ENCODE measurements around the gene INSYN2A.

The INSYN2A gene

DNA sequence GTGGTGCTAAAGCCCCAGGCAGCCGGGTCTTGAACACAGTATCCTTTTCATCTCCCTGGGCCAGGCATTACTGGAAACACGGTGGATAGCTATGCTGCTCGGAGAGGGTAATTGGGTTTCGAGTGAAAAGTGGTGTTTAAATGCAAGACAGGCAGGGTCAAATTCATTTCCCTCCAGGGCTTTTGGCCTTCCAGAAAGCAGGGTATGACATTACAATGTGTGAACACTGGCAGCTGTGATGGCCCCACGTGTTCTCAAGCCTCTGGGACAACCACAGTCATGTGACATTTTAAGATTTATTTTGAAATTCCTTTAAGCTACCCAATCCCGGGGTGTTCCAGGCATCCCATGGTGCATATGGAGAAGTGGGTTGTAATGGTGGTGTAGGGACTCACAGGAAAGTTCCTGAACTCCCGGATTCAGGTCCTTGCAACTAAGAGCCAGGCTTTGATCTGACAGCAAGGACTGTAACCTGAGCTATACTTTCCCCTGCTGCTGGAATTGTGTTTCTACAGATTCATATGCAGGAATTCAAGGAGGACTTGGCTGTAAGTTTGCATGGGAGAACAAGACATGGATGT, 46.8 kb downstream of the INSYN2A start:
- no peak overlapping the region for H3K4me3 ChIP-seq (ENCODE audit: low read length)
- TF ChIP-seq, protein P1, sequence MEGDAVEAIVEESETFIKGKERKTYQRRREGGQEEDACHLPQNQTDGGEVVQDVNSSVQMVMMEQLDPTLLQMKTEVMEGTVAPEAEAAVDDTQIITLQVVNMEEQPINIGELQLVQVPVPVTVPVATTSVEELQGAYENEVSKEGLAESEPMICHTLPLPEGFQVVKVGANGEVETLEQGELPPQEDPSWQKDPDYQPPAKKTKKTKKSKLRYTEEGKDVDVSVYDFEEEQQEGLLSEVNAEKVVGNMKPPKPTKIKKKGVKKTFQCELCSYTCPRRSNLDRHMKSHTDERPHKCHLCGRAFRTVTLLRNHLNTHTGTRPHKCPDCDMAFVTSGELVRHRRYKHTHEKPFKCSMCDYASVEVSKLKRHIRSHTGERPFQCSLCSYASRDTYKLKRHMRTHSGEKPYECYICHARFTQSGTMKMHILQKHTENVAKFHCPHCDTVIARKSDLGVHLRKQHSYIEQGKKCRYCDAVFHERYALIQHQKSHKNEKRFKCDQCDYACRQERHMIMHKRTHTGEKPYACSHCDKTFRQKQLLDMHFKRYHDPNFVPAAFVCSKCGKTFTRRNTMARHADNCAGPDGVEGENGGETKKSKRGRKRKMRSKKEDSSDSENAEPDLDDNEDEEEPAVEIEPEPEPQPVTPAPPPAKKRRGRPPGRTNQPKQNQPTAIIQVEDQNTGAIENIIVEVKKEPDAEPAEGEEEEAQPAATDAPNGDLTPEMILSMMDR (conservative IDR thresholded peaks at IDR 0.05; ENCODE audit: low read length) = no peak
- DNase-seq (ENCODE audit: low read depth) = peak; percentile 25

DNA sequence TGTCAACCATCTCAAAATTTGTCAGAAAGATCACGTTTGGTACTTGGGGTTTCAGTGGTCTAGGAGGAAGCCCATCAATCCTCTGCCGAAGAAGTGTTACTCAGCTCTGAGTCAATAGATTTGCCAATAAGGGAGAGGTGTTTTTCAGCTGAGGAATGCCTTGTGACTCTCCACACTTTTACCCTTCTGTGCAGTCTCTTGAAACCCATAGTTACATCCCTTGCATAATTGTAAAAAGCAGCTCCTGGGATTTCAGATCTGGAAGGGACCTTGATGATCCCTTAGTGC, 47.5 kb downstream of the INSYN2A start:
- DNase-seq (ENCODE audit: low read depth) = peak; percentile 89
- peak overlapping the region; percentile 26 for H3K4me3 ChIP-seq (ENCODE audit: low read length)
- TF ChIP-seq, protein P1 (conservative IDR thresholded peaks at IDR 0.05; ENCODE audit: low read length) = no peak

DNA sequence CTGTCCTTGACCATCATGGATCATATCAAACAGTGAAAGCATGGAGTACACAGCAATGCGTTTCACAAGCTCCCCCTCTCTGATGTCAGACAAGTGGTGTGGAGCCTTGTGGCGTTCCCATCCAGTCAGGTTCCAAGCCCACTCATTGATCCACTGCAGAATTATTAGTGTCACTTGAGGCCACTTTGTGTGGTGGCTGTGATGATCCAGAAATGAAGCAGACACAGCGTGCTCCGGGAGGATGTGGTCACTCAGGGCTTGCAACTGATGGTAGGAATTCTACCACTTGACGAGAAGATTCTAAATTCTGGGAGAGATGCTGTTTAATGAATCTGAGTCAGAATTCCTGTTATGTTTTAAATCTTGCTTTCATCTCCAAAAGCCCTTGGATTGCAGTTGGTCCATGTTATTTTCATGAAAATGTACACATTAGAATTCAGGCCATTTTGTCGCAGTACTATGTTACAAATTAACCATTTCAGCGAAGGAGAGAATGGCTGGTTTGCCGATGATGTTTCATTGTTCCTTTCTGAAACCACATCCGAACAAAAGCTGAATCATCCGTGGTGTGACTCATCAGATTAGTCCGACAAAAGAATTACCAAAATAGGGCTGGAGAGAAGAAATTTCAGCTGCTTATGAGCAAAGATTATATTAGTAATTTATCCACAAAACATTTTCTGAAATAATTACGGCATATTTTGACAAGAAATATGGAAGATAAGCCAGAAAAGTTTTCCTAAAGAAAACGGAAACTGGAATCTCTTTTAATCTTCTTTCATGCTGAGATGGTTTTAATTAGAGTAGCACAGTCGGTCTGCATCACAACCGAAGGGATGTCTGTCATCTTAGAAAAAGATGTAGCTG, 48.1 kb downstream of the INSYN2A start:
- DNase-seq (ENCODE audit: low read depth) = peak; percentile 83
- TF ChIP-seq, protein P1 (conservative IDR thresholded peaks at IDR 0.05; ENCODE audit: low read length) = no peak
- H3K4me3 ChIP-seq (ENCODE audit: low read length) = peak overlapping the region; percentile 38

DNA sequence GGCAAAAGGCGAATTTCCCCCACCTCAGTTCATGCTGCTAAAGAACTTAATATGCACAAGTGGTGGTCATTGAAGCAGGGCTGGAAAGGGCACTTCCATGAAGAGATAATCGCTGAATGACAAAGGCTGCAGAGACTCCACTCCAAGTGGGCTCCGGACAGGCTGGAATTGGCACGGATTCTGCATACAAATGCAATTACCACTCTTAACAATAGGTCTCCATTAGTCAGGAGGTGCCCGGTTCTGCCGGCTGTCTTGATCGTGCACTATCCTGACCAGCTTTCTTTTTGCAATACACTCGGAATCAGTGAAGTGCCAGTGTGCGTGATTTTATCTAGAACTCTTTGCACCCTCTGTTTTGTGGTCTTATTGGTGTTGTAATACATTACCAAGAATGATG, 49.7 kb downstream of the INSYN2A start:
- TF ChIP-seq, protein P1 (conservative IDR thresholded peaks at IDR 0.05; ENCODE audit: low read length) = no peak

More for the DNA sequence above, 49.7 kb downstream of the INSYN2A start:
- H3K4me3 ChIP-seq (ENCODE audit: low read length) = no peak overlapping the region
- DNase-seq (ENCODE audit: low read depth) = no peak
